Uterus (tissue), 2 donors: ENCODE measurements around the gene BROX.

ENCODE experiments used
- POLR2A ChIP-seq, 2 donors: fragments of 450-650 bp; IDR thresholded peaks; one replicate each; pipeline ENCODE4 v1.6.1; 2016; ENCODE audit warnings: antibody characterized with exemption in 2 of 2, mild to moderate bottlenecking in 1 of 2, moderate library complexity in 1 of 2
- TF ChIP-seq, protein P1 (sequence below), 4 experiments: fragments of 200-600 bp in 2 of 4; fragments of 450-650 bp in 2 of 4; sonication (generic) in 2 of 4; IDR thresholded peaks; one replicate each; pipeline ENCODE4 v1.5.1; 2016 to 2019; ENCODE audit warnings: antibody characterized with exemption in 4 of 4, mild to moderate bottlenecking in 2 of 4, moderate library complexity in 1 of 4

GRCh38 chr1:222759451-222760035, 47.2 kb downstream of the BROX start:
- TF ChIP-seq, protein P1, sequence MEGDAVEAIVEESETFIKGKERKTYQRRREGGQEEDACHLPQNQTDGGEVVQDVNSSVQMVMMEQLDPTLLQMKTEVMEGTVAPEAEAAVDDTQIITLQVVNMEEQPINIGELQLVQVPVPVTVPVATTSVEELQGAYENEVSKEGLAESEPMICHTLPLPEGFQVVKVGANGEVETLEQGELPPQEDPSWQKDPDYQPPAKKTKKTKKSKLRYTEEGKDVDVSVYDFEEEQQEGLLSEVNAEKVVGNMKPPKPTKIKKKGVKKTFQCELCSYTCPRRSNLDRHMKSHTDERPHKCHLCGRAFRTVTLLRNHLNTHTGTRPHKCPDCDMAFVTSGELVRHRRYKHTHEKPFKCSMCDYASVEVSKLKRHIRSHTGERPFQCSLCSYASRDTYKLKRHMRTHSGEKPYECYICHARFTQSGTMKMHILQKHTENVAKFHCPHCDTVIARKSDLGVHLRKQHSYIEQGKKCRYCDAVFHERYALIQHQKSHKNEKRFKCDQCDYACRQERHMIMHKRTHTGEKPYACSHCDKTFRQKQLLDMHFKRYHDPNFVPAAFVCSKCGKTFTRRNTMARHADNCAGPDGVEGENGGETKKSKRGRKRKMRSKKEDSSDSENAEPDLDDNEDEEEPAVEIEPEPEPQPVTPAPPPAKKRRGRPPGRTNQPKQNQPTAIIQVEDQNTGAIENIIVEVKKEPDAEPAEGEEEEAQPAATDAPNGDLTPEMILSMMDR (IDR thresholded peaks at IDR 0.05): no peak
- TF ChIP-seq POLR2A (IDR thresholded peaks at IDR 0.05): no peak
